GM12878 (cell line): Measurements from ENCODE around the gene OTX2. TPM values are rescaled to one million over a fixed set of nuclear protein-coding genes. Genes with fewer than 3 reads are reported as not detected.

Experiments used
- ATAC-seq: fragments of 200-7000 bp; cut with Tn5 transposase; 3 replicates; pipeline ENCODE4 v1.9.1; 2020; ENCODE audit warnings: mild to moderate bottlenecking, moderate library complexity
- BruUV-seq: library from RNA; stranded (reverse); fragments of 400-500 nt; replicated peaks from 2 replicates; lab custom pipeline; 2021; lab: Mats Ljungman, UMichigan
- CTCF ChIA-PET: fragments of 300-600 bp; sonication (Branson Sonifier 250); formaldehyde crosslinking; extraction: SDS; loops from one replicate; lab custom pipeline; 2021; ENCODE audit warnings: inconsistent platforms; lab: Yijun Ruan, JAX
- POLR2A ChIA-PET: fragments of 350-600 bp; formaldehyde crosslinking; extraction: SDS; loops from one replicate; lab custom pipeline; 2021; ENCODE audit warnings: inconsistent platforms; lab: Charles Lee
- RAD21 ChIA-PET: fragments of 300-600 bp; sonication (Branson Sonifier 250); formaldehyde crosslinking; loops from one replicate; lab custom pipeline; 2023; ENCODE audit warnings: antibody characterized with exemption; ENCODE audit not compliant: unreplicated experiment; lab: Charles Lee
- SMC1A ChIA-PET: fragments of 300-600 bp; sonication (Branson Sonifier 250); formaldehyde crosslinking; loops from one replicate; lab custom pipeline; 2023; ENCODE audit not compliant: unreplicated experiment, uncharacterized antibody; lab: Charles Lee
- DNase-seq: peaks from one replicate; pipeline ENCODE4 v3.0.0-alpha.2; 2011; ENCODE audit warnings: low read depth, low spot score
- FAIRE-seq: peaks from 3 replicates; lab custom pipeline; 2011; peaks lifted over from hg19 to GRCh38; lab: Jason Lieb, UNC
- H2AFZ ChIP-seq: 2 replicates; pipeline ENCODE4 v1.6.0; 2011; ENCODE audit warnings: low read depth, low read length, control low read depth; ENCODE audit not compliant: control insufficient read depth
- H3K27ac ChIP-seq: 2 replicates; pipeline ENCODE4 v1.5.1; 2011; ENCODE audit warnings: control low read depth; ENCODE audit not compliant: control insufficient read depth, insufficient read depth
- H3K27me3 ChIP-seq, 2 experiments: replicated peaks in 1 of 2; 2 replicates each; pipeline versions ENCODE4 v1.6.0 to v1.6.1; 2011; ENCODE audit warnings: low read length in 1 of 2; ENCODE audit not compliant: control insufficient read depth in 2 of 2, insufficient read depth in 2 of 2
- H3K36me3 ChIP-seq, 2 experiments: 2 replicates each; pipeline ENCODE4 v1.5.1; 2011; ENCODE audit warnings: low read length in 1 of 2; ENCODE audit not compliant: control insufficient read depth in 2 of 2, insufficient read depth in 2 of 2
- H3K4me1 ChIP-seq: 2 replicates; pipeline ENCODE4 v1.6.1; 2011; ENCODE audit warnings: mild to moderate bottlenecking, low read length, moderate library complexity, mixed read lengths; ENCODE audit not compliant: control insufficient read depth, insufficient read depth
- H3K4me2 ChIP-seq: 2 replicates; pipeline ENCODE4 v1.6.0; 2011; ENCODE audit warnings: control low read depth; ENCODE audit not compliant: control insufficient read depth, insufficient read depth
- H3K4me3 ChIP-seq: fragments of 200-600 bp; sonication (generic); 2 replicates; pipeline ENCODE4 v1.5.1; 2016
- H3K79me2 ChIP-seq: 2 replicates; pipeline ENCODE4 v1.6.0; 2011; ENCODE audit warnings: low read length; ENCODE audit not compliant: control insufficient read depth, insufficient read depth
- H3K9ac ChIP-seq: 2 replicates; pipeline ENCODE4 v1.8.0; 2011; ENCODE audit warnings: low read length, control low read depth, mixed read lengths; ENCODE audit not compliant: control insufficient read depth, insufficient read depth
- H3K9me3 ChIP-seq: replicated peaks from 3 replicates; pipeline ENCODE4 v1.5.1; 2011; ENCODE audit warnings: mild to moderate bottlenecking, low read length; ENCODE audit not compliant: control insufficient read depth, insufficient read depth
- H4K20me1 ChIP-seq: 2 replicates; pipeline ENCODE4 v1.6.0; 2011; ENCODE audit not compliant: control insufficient read depth, insufficient read depth
- EP300 ChIP-seq, 2 experiments: fragments of 150-350 bp in 1 of 2; IDR thresholded peaks; 2 replicates each; pipeline ENCODE4 v1.6.1; 2011 to 2012; ENCODE audit warnings: low read depth in 2 of 2, low read length in 2 of 2, borderline replicate concordance in 1 of 2, improper control_type of control experiment in 1 of 2, inconsistent platforms in 1 of 2; ENCODE audit not compliant: control insufficient read depth in 1 of 2
- SIX5 ChIP-seq: IDR thresholded peaks from 2 replicates; pipeline ENCODE4 v1.6.1; 2011; ENCODE audit warnings: mild to moderate bottlenecking, low read depth, low read length, moderate library complexity; ENCODE audit not compliant: severe bottlenecking
- SUZ12 ChIP-seq: fragments of 200-600 bp; sonication (generic); IDR thresholded peaks from one replicate; pipeline ENCODE4 v1.6.1; 2018; ENCODE audit warnings: antibody characterized with exemption, mild to moderate bottlenecking; ENCODE audit not compliant: unreplicated experiment
- ZNF207 ChIP-seq: fragments of 450-650 bp; IDR thresholded peaks from 2 replicates; pipeline ENCODE4 v1.6.1; 2014; ENCODE audit warnings: antibody characterized with exemption, mild to moderate bottlenecking, borderline replicate concordance
- WGBS: methylation state at CpG from one replicate; pipeline ENCODE4 v1.1.6; 2016; ENCODE audit warnings: low lambda C conversion rate; ENCODE audit not compliant: insufficient replicate concordance, insufficient coverage; ENCODE audit errors: missing lambda C conversion rate; 5-methylcytosine and 5-hydroxymethylcytosine counted together
- in situ Hi-C: fragments of 300-500 bp; cut with MboI; formaldehyde crosslinking; loops from 9 replicates; pipeline ENCODE4 v1.14.3; 2018; ENCODE audit warnings: mixed read lengths
- intact Hi-C: fragments of 100-400 bp; cut with micrococcal nuclease; formaldehyde crosslinking; loops from one replicate; pipeline ENCODE4 v1.14.2; 2022; ENCODE audit not compliant: unreplicated experiment
- polyA plus RNA-seq, 11 experiments: library from polyadenylated mRNA; depleted of rRNA in 4 of 11; unstranded in 6 of 11; stranded (reverse) in 5 of 11; fragments of >200 nt; fragmentation: Nextera tagmentation in 4 of 11; fragmentation: Illumina TruSeq in 1 of 11; extraction: Ambion mirVana in 4 of 11; extraction: Trizol in 1 of 11; gene quantifications; 1 replicate in 1 of 11; 2 replicates in 10 of 11; pipeline versions ENCODE4 v1.2.1 to v1.2.3, GENCODE V29; 2011 to 2016; ENCODE audit warnings: inconsistent platforms in 2 of 11, missing spikeins in 2 of 11, low read depth in 1 of 11
- total RNA-seq, 4 experiments: library from RNA; depleted of rRNA in 3 of 4; stranded (reverse); fragments of >200 nt in 3 of 4; fragmentation: Illumina TruSeq in 1 of 4; extraction: Trizol in 1 of 4; gene quantifications; 2 replicates each; pipeline versions ENCODE4 v1.2.1 to v1.2.3, GENCODE V29; 2013 to 2021

OTX2 gene
- total and polyA plus RNA-seq, 10 of the 15 experiments (the other 5 are each of a cell fraction or from before 2014, with no cell fraction given) = not detected

GRCh38 chr14:56810836-56811592, 735 bp upstream of the OTX2 start (continued):
- TF ChIP-seq EP300 (IDR thresholded peaks at IDR 0.05; ENCODE audit: borderline replicate concordance in 1 of 2, control insufficient read depth in 1 of 2, low read depth in 2 of 2, low read length in 2 of 2) = no peak

GRCh38 chr14:56809270-56810146, 771 bp downstream of the OTX2 start:
- FAIRE-seq (no peak), DNase-seq (no peak), ATAC-seq (no peak)
- ChIA-PET CTCF (no interaction called here), POLR2A (no interaction called here), RAD21 (no interaction called here), SMC1A (no interaction called here)
- Histone ChIP-seq H4K20me1 (no peaks in the 10 kb centered on the region), H3K4me2 (no peak overlapping the region), H3K79me2 (no peaks in the 10 kb centered on the region), H3K9me3 (peaks cover 2% of the 10 kb centered on the region; the same call in 2 of the 3 replicates), H3K9ac (no peak overlapping the region), H3K27ac (no peak overlapping the region), H3K27me3 (peaks cover 8 to 48% of the 10 kb centered on the region in 2 experiments), H3K4me1 (no peaks in the 10 kb centered on the region), H3K36me3 (no peaks in the 10 kb centered on the region), H2AFZ (no peak overlapping the region), H3K4me3 (no peak overlapping the region)
- in situ Hi-C loops (no loop called here), intact Hi-C loops (no loop called here)
- WGBS = 57% methylated on average over 58 of the region's 63 CpGs
- no TSS peak for BruUV-seq
- no peak for TF ChIP-seq ZNF207
- no peak for TF ChIP-seq SIX5
- TF ChIP-seq SUZ12 = no peak
